ENCODE results near the gene ARHGAP45. TPM values are rescaled to one million over a fixed set of nuclear protein-coding genes. Genes with fewer than 3 reads are reported as not detected.

ARHGAP45 gene
- total RNA-seq, 1 donor: 0.18 TPM

DNA sequence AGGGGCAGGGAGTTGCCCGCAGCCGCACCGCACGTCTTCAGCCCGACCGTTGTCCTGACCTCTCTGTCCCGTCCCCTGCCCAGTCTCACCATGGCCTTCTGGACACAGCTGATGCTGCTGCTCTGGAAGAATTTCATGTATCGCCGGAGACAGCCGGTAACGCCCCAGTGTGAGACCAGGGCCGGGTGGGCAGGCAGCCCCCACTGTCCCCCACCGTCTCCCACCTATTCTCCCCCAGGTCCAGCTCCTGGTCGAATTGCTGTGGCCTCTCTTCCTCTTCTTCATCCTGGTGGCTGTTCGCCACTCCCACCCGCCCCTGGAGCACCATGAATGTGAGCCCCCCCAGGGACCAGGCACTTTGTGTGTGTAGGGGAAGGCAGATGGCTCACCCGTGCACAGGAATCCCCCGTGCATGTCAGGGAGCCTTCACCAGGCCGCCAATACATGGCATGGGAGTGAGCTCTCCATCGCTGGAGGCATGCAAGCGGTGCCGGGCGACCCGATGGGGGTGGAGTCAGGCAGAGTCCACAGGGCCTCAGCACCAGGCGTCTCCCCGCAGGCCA is 25.6 kb upstream of the ARHGAP45 start:
- H3K4me3 ChIP-seq (ENCODE audit: low read depth, low read length): peak overlapping the region; percentile 60
- TF ChIP-seq, protein P1, sequence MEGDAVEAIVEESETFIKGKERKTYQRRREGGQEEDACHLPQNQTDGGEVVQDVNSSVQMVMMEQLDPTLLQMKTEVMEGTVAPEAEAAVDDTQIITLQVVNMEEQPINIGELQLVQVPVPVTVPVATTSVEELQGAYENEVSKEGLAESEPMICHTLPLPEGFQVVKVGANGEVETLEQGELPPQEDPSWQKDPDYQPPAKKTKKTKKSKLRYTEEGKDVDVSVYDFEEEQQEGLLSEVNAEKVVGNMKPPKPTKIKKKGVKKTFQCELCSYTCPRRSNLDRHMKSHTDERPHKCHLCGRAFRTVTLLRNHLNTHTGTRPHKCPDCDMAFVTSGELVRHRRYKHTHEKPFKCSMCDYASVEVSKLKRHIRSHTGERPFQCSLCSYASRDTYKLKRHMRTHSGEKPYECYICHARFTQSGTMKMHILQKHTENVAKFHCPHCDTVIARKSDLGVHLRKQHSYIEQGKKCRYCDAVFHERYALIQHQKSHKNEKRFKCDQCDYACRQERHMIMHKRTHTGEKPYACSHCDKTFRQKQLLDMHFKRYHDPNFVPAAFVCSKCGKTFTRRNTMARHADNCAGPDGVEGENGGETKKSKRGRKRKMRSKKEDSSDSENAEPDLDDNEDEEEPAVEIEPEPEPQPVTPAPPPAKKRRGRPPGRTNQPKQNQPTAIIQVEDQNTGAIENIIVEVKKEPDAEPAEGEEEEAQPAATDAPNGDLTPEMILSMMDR (IDR thresholded peaks at IDR 0.05; ENCODE audit: insufficient read depth, low read length): no peak
- DNase-seq (ENCODE audit: low read depth): no peak

DNA sequence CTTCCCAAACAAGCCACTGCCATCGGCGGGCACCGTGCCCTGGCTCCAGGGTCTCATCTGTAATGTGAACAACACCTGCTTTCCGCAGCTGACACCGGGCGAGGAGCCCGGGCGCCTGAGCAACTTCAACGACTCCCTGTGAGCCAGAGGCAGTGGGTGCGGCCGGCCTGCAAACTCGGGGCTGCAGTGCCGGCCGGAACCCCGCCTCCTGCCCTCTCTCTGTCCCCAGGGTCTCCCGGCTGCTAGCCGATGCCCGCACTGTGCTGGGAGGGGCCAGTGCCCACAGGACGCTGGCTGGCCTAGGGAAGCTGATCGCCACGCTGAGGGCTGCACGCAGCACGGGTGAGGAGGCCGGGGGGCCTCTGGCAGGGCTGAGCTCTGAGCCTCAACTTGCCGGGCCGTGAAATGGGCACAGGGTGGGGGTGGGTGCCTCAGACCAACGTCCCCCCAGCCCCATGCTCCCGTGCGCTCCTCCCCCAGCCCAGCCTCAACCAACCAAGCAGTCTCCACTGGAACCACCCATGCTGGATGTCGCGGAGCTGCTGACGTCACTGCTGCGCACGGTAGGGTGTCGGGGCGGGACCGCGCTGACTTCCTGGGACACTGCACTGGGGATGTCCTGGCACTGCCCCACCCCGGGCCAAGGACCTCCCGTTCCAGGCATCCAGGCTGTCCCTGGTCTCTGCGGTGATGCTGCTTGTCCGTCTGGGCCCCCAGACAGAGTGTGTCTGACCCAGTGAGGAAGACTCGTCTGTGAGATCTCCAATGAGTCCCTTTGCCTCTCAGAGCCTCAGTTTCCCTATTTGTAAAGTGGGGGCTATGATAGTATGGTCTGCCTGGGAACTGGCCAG is 24.9 kb upstream of the ARHGAP45 start:
- H3K4me3 ChIP-seq (ENCODE audit: low read depth, low read length): no peak overlapping the region
- DNase-seq (ENCODE audit: low read depth): no peak

DNA sequence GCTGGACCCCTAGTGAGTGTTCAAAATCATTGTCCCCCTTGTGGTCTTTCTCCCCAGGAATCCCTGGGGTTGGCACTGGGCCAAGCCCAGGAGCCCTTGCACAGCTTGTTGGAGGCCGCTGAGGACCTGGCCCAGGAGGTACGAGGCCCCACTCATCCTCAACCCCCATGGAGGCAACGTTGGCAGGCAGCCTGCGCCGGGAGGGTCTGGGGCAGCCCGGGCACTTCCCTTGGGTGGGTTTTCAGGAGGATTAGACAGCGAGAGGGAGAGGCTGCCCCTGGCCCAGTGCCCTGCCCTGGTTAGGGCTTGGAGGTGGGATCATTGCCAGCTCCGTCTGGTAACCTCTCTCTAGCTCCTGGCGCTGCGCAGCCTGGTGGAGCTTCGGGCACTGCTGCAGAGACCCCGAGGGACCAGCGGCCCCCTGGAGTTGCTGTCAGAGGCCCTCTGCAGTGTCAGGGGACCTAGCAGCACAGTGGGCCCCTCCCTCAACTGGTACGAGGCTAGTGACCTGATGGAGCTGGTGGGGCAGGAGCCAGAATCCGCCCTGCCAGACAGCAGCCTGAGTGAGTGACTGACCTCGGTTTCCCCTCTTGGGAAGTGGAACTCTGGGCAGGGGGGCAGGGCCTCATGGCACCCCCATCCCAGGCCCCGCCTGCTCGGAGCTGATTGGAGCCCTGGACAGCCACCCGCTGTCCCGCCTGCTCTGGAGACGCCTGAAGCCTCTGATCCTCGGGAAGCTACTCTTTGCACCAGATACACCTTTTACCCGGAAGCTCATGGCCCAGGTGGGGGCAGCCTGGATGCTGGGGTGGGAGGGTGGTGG is 24.1 kb upstream of the ARHGAP45 start:
- no peak for DNase-seq (ENCODE audit: low read depth)
- H3K4me3 ChIP-seq (ENCODE audit: low read depth, low read length): no peak overlapping the region
- TF ChIP-seq, protein P1 (IDR thresholded peaks at IDR 0.05; ENCODE audit: insufficient read depth, low read length): no peak

More for the DNA sequence above, 24.9 kb upstream of the ARHGAP45 start:
- TF ChIP-seq, protein P1 (IDR thresholded peaks at IDR 0.05; ENCODE audit: insufficient read depth, low read length): no peak

DNA sequence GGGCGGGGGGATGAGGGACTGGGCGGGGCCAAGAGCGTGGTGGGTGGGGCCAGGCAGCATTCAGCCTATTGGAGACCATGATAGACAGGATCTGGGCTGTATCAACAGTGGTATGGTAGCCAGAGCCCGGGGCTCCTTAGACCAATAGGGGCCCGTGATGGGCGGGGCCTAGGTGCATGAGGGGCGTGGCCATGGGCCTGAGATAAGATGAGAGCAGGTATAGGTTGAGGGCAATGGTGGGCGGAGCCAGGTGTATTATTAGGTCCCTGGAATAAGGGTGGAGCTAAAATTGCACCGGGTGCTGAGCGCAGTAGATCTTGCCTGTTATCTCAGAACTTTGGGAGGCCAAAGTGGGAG is 21.7 kb upstream of the ARHGAP45 start:
- H3K4me3 ChIP-seq (ENCODE audit: low read depth, low read length): no peak overlapping the region
- no peak for DNase-seq (ENCODE audit: low read depth)
- TF ChIP-seq, protein P1 (IDR thresholded peaks at IDR 0.05; ENCODE audit: insufficient read depth, low read length): no peak

DNA sequence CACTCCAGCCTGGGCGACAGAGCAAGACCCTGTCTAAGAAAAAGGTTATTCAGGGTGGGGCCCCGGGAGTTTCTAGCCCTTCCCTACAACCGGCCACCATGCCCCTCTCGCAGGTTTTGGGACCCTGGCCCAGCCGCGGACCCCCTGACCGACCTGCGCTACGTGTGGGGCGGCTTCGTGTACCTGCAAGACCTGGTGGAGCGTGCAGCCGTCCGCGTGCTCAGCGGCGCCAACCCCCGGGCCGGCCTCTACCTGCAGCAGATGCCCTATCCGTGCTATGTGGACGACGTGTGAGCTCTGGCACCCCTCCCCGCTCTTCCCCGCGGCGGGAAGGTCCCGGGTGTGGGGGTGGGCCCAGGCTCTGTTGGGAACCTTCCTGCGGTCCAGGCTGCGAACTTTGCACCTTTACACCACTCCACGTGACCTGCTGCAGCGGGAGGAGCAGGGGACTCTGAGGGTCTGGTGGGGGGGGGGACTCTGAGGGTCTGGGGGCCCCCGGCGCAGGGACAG is 20.8 kb upstream of the ARHGAP45 start:
- no peak for DNase-seq (ENCODE audit: low read depth)
- TF ChIP-seq, protein P1 (IDR thresholded peaks at IDR 0.05; ENCODE audit: insufficient read depth, low read length): no peak

DNA sequence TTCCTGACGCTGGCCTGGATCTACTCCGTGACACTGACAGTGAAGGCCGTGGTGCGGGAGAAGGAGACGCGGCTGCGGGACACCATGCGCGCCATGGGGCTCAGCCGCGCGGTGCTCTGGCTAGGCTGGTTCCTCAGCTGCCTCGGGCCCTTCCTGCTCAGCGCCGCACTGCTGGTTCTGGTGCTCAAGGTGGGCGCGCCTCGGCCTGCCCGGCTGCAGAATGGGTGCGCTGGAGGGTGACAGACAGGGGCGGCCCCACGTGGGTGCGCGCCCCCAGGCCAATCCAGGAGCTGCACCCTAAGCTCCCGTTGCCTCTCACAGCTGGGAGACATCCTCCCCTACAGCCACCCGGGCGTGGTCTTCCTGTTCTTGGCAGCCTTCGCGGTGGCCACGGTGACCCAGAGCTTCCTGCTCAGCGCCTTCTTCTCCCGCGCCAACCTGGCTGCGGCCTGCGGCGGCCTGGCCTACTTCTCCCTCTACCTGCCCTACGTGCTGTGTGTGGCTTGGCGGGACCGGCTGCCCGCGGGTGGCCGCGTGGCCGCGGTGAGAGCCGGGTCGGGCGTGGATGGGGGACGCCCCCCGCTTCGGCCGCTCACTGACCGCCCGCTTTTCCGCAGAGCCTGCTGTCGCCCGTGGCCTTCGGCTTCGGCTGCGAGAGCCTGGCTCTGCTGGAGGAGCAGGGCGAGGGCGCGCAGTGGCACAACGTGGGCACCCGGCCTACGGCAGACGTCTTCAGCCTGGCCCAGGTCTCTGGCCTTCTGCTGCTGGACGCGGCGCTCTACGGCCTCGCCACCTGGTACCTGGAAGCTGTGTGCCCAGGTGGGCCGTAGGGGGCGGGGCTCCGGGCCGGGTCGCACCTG is 19.9 kb upstream of the ARHGAP45 start:
- DNase-seq (ENCODE audit: low read depth): no peak
- TF ChIP-seq, protein P1 (IDR thresholded peaks at IDR 0.05; ENCODE audit: insufficient read depth, low read length): no peak
- H3K4me3 ChIP-seq (ENCODE audit: low read depth, low read length): no peak overlapping the region

More for the DNA sequence above, 20.8 kb upstream of the ARHGAP45 start:
- no peak overlapping the region for H3K4me3 ChIP-seq (ENCODE audit: low read depth, low read length)
